C4-2B (cell line): ENCODE results near the gene TST.

Source experiments
- CTCF ChIP-seq: fragments of 450-650 bp; conservative IDR thresholded peaks from 2 replicates; pipeline ENCODE4 v1.5.1; 2017; ENCODE audit warnings: mild to moderate bottlenecking
- ZFX ChIP-seq: fragments of 450-650 bp; IDR thresholded peaks from 2 replicates; pipeline ENCODE4 v1.6.1; 2017

GRCh38 chr22:37051391-37052385 is 32.4 kb upstream of the TST start, which contains the start of gene KCTD17:
- no peak for TF ChIP-seq CTCF
- no peak; the same call in 1 of the 2 replicates for TF ChIP-seq ZFX
